Spleen (tissue), 7 donors: ENCODE measurements around the gene ARL15.

Experiments
- CTCF ChIP-seq, 11 experiments: fragments of 200-600 bp in 7 of 11; fragments of 450-650 bp in 4 of 11; sonication (generic) in 4 of 11; IDR thresholded peaks in 8 of 11; conservative IDR thresholded peaks in 3 of 11; 1 replicate in 7 of 11; 2 replicates in 4 of 11; pipeline versions ENCODE4 v1.4.0 to v1.8.0; 2016 to 2021; ENCODE audit warnings: antibody characterized with exemption in 11 of 11, inconsistent platforms in 4 of 11, mild to moderate bottlenecking in 1 of 11
- POLR2A ChIP-seq, 3 donors: fragments of 450-650 bp; IDR thresholded peaks; one replicate each; pipeline ENCODE4 v1.5.1; 2017; ENCODE audit warnings: antibody characterized with exemption in 3 of 3, mild to moderate bottlenecking in 1 of 3
- POLR2AphosphoS5 ChIP-seq, 3 donors: sonication (generic); formaldehyde crosslinking; IDR thresholded peaks; one replicate each; pipeline ENCODE4 v1.5.1; 2017; ENCODE audit warnings: antibody characterized with exemption in 3 of 3
- donor health status: DM: no; HTN: no; CAD: no; lungs with moderate emphysema.
- donor health status: DM: no; HTN: no; CAD: no.
- donor health status: DM: no; HTN: no; CAD: no.

- TF ChIP-seq CTCF (IDR thresholded peaks at IDR 0.05 in 8 of 11, conservative IDR thresholded peaks at IDR 0.05 in 3 of 11) (no peak), POLR2A (IDR thresholded peaks at IDR 0.05) (no peak), POLR2AphosphoS5 (IDR thresholded peaks at IDR 0.05) (no peak)
Measured at GRCh38 chr5:53927668-53928247, 382.6 kb downstream of the ARL15 start.
